ENCODE measurements around the gene SPHKAP. TPM values are rescaled to one million over a fixed set of nuclear protein-coding genes. Genes with fewer than 3 reads are reported as not detected.
"Not testable (repeated sequence)": the region's sequence is repeated elsewhere in the genome, so short reads cannot be mapped to it uniquely, and the experiment has no call there.

SPHKAP gene
- total and polyA plus RNA-seq, 2 donors (not counting 3 experiments of a cell fraction or from before 2014, with no cell fraction given) = not detected

DNA sequence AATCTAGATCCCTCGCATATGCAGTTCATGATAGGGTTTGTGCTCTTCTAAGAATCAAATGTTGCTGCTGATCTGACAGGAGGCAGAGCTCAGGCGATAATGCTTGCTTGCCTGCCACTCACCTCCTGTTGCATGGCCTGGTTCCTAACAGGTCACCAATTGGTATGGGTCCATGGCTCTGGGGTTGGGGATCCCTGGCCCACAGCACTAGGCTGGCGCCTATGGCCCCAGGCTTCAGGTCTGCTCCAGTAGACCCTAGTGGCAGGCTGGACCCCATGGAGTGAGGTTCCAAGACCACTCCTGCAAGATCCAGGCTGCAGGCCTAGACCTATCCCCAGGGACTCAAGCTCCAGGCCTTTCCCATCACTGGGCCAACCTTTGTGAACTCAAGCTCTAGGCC, 102.3 kb downstream of the SPHKAP start:
- H3K9ac ChIP-seq (replicated peaks; ENCODE audit: extremely low read depth, insufficient read depth, low read length) = no peak overlapping the region
- no peak overlapping the region for H3K4me3 ChIP-seq (replicated peaks in 1 of 3; ENCODE audit: insufficient read depth in 1 of 3, low read depth in 1 of 3, low read length in 3 of 3)
- intact Hi-C loops (cut with micrococcal nuclease) = no loop called here
- ChIA-PET CTCF (no interaction called here), POLR2A (no interaction called here)
- H4K20me1 ChIP-seq (replicated peaks; ENCODE audit: control insufficient read depth, extremely low read depth, insufficient read depth, low read length) = no peaks in the 10 kb centered on the region
- BruUV-seq (replicated peaks) = no TSS peak
- dilution Hi-C loops (cut with MboI; ENCODE audit: extremely low pct_ligation_motif_present, low sequenced_read_pairs) = no loop called here
- DNase-seq (ENCODE audit: low read depth, low spot score) (no peak), FAIRE-seq (no peak)
- no peaks in the 10 kb centered on the region for H3K4me1 ChIP-seq (ENCODE audit: control insufficient read depth, extremely low read depth, insufficient read depth, low read length)
- H3K4me2 ChIP-seq (ENCODE audit: insufficient read depth, low read length) = no peak overlapping the region
- peaks cover 3% of the 10 kb centered on the region for H3K9me3 ChIP-seq (replicated peaks; ENCODE audit: control insufficient read depth, insufficient read depth, low read length)
- no peaks in the 10 kb centered on the region for H3K27me3 ChIP-seq (ENCODE audit: control insufficient read depth in 2 of 2, insufficient read depth in 2 of 2, low read length in 2 of 2)
- H3K27ac ChIP-seq (ENCODE audit: insufficient read depth, low read depth, low read length) = no peak overlapping the region
- no peak overlapping the region for H2AFZ ChIP-seq (ENCODE audit: low read depth, low read length)
- no peaks in the 10 kb centered on the region for H3K36me3 ChIP-seq (ENCODE audit: control insufficient read depth in 2 of 2, extremely low read depth in 1 of 2, insufficient read depth in 2 of 2, low read length in 2 of 2)
- H3K79me2 ChIP-seq (ENCODE audit: control insufficient read depth, insufficient read depth, low read length) = no peaks in the 10 kb centered on the region
- TF ChIP-seq POLR2AphosphoS5 (IDR thresholded peaks at IDR 0.05; ENCODE audit: insufficient read depth, low read depth, low read length) (no peak), JUN (IDR thresholded peaks at IDR 0.05; ENCODE audit: borderline replicate concordance, insufficient read depth, insufficient read length, low read depth) (no peak), EZH2 (IDR thresholded peaks at IDR 0.05; ENCODE audit: borderline replicate concordance, low read depth, low read length, severe bottlenecking) (no peak), GATA2 (IDR thresholded peaks at IDR 0.05; ENCODE audit: insufficient read depth, insufficient read length, low read depth, low read length) (no peak), POLR2A (IDR thresholded peaks at IDR 0.05; ENCODE audit: low read depth, low read length) (no peak), FOS (IDR thresholded peaks at IDR 0.05; ENCODE audit: borderline replicate concordance, insufficient read depth, low read length) (no peak), MYC (IDR thresholded peaks at IDR 0.05; ENCODE audit: low read depth, low read length) (no peak)
- TF ChIP-seq, protein P1, sequence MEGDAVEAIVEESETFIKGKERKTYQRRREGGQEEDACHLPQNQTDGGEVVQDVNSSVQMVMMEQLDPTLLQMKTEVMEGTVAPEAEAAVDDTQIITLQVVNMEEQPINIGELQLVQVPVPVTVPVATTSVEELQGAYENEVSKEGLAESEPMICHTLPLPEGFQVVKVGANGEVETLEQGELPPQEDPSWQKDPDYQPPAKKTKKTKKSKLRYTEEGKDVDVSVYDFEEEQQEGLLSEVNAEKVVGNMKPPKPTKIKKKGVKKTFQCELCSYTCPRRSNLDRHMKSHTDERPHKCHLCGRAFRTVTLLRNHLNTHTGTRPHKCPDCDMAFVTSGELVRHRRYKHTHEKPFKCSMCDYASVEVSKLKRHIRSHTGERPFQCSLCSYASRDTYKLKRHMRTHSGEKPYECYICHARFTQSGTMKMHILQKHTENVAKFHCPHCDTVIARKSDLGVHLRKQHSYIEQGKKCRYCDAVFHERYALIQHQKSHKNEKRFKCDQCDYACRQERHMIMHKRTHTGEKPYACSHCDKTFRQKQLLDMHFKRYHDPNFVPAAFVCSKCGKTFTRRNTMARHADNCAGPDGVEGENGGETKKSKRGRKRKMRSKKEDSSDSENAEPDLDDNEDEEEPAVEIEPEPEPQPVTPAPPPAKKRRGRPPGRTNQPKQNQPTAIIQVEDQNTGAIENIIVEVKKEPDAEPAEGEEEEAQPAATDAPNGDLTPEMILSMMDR (IDR thresholded peaks at IDR 0.05; ENCODE audit: extremely low read depth in 1 of 2, insufficient read depth in 1 of 2, low read depth in 1 of 2, low read length in 2 of 2) = no peak
- TF ChIP-seq, protein P2, sequence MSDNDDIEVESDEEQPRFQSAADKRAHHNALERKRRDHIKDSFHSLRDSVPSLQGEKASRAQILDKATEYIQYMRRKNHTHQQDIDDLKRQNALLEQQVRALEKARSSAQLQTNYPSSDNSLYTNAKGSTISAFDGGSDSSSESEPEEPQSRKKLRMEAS (IDR thresholded peaks at IDR 0.05; ENCODE audit: insufficient read depth, insufficient read length) = no peak
- H3K9me1 ChIP-seq (replicated peaks; ENCODE audit: control insufficient read depth, extremely low read depth, insufficient read depth, low read length) = no peaks in the 10 kb centered on the region

GRCh38 chr2:228076695-228077094, 104.8 kb downstream of the SPHKAP start:
- H3K27me3 ChIP-seq (ENCODE audit: control insufficient read depth in 2 of 2, insufficient read depth in 2 of 2, low read length in 2 of 2); H4K20me1 ChIP-seq (replicated peaks; ENCODE audit: control insufficient read depth, extremely low read depth, insufficient read depth, low read length); H2AFZ ChIP-seq (ENCODE audit: low read depth, low read length); intact Hi-C loops (cut with micrococcal nuclease); dilution Hi-C loops (cut with MboI; ENCODE audit: extremely low pct_ligation_motif_present, low sequenced_read_pairs); DNase-seq (ENCODE audit: low read depth, low spot score); H3K79me2 ChIP-seq (ENCODE audit: control insufficient read depth, insufficient read depth, low read length); POLR2A ChIA-PET; CTCF ChIA-PET; H3K9ac ChIP-seq (replicated peaks; ENCODE audit: extremely low read depth, insufficient read depth, low read length); H3K9me1 ChIP-seq (replicated peaks; ENCODE audit: control insufficient read depth, extremely low read depth, insufficient read depth, low read length); H3K9me3 ChIP-seq (replicated peaks; ENCODE audit: control insufficient read depth, insufficient read depth, low read length); BruUV-seq (replicated peaks); H3K4me1 ChIP-seq (ENCODE audit: control insufficient read depth, extremely low read depth, insufficient read depth, low read length); H3K27ac ChIP-seq (ENCODE audit: insufficient read depth, low read depth, low read length); FAIRE-seq; H3K36me3 ChIP-seq (ENCODE audit: control insufficient read depth in 2 of 2, extremely low read depth in 1 of 2, insufficient read depth in 2 of 2, low read length in 2 of 2); H3K4me3 ChIP-seq (replicated peaks in 1 of 3; ENCODE audit: insufficient read depth in 1 of 3, low read depth in 1 of 3, low read length in 3 of 3); H3K4me2 ChIP-seq (ENCODE audit: insufficient read depth, low read length): not testable (repeated sequence)

Data from endothelial cell of umbilical vein (primary cell).